Natural killer cell treated with Interleukin-12 subunit alpha and Interleukin-12 subunit beta and Interleukin-15 and Interleukin-18, amount 100 ng/mL, for 72 hours (primary cell): Measurements from ENCODE around the gene TMEM170A. TPM values are rescaled to one million over a fixed set of nuclear protein-coding genes. Genes with fewer than 3 reads are reported as not detected.

Source experiments
- ATAC-seq, 2 donors: fragments of 150-1000 bp; cut with Tn5 transposase in 1 of 2; sonication (Bioruptor Pico), chemical (Tn5 transposase) in 1 of 2; 2 replicates each; pipeline ENCODE4 v1.10.0; 2021
- DNase-seq: peaks from one replicate; pipeline ENCODE4 v3.0.0; 2022; ENCODE audit warnings: low spot score
- H3K27ac Mint-ChIP-seq, 2 donors: 1 replicate in 1 of 2; 2 replicates in 1 of 2; pipeline ENCODE4 v1.8.0; 2022; ENCODE audit warnings: mixed read lengths in 2 of 2, mild to moderate bottlenecking in 1 of 2, moderate library complexity in 1 of 2
- H3K27me3 Mint-ChIP-seq, 2 donors: 1 replicate in 1 of 2; 2 replicates in 1 of 2; pipeline ENCODE4 v1.8.0; 2022; ENCODE audit warnings: mixed read lengths in 2 of 2
- H3K36me3 Mint-ChIP-seq: one replicate; pipeline ENCODE4 v1.8.0; 2022; ENCODE audit warnings: mixed read lengths
- H3K4me1 Mint-ChIP-seq, 2 donors: 1 replicate in 1 of 2; 2 replicates in 1 of 2; pipeline ENCODE4 v1.8.0; 2022; ENCODE audit warnings: low read depth in 2 of 2, mixed read lengths in 2 of 2, mild to moderate bottlenecking in 1 of 2
- H3K4me3 Mint-ChIP-seq: one replicate; pipeline ENCODE4 v1.8.0; 2022; ENCODE audit warnings: mixed read lengths
- H3K9me3 Mint-ChIP-seq: 2 replicates; pipeline ENCODE4 v1.8.0; 2022; ENCODE audit warnings: mixed read lengths
- total RNA-seq, 2 donors: library from RNA; stranded (reverse); gene quantifications; one replicate each; pipeline ENCODE4 v1.2.3, GENCODE V29; 2022

Gene TMEM170A
- total RNA-seq, 2 donors from 2014 or later: 38.3 to 48.4 TPM

DNA sequence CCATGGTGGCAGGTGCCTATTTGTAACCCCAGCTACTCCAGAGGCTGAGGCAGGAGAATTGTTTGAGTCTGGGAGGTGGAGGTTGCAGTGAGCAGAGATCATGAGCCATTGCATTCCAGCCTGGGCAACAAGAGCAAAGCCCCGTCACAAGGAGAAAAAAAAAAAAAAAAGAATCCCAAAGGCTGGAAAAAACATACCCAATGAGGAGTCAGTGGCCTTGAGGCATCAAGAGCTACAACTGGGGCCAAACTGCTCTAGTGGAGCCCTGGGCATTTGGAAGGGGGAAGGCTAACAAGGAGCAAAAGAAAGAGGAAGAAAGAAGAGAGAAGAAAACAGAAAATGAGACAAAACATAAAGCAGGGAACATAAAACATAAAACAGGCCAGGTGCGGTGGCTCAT lies 23.8 kb upstream of the TMEM170A start:
- H3K27me3 Mint-ChIP-seq: peaks cover 4 to 25% of the 10 kb centered on the region in 2 donors
- no peak overlapping the region for H3K4me3 Mint-ChIP-seq
- DNase-seq: no peak
- ATAC-seq: no peak
- H3K27ac Mint-ChIP-seq: no peak overlapping the region
- no peaks in the 10 kb centered on the region for H3K4me1 Mint-ChIP-seq
- H3K9me3 Mint-ChIP-seq: no peaks in the 10 kb centered on the region
- H3K36me3 Mint-ChIP-seq: no peaks in the 10 kb centered on the region

- Mint-ChIP-seq H3K27ac (no peak overlapping the region), H3K9me3 (no peaks in the 10 kb centered on the region), H3K27me3 (peaks cover 4 to 25% of the 10 kb centered on the region in 2 donors), H3K4me3 (no peak overlapping the region), H3K36me3 (no peaks in the 10 kb centered on the region), H3K4me1 (no peaks in the 10 kb centered on the region)
- DNase-seq: no peak
- ATAC-seq: no peak
Observed at GRCh38 chr16:75486676-75487313, 22.3 kb upstream of the TMEM170A start.

DNA sequence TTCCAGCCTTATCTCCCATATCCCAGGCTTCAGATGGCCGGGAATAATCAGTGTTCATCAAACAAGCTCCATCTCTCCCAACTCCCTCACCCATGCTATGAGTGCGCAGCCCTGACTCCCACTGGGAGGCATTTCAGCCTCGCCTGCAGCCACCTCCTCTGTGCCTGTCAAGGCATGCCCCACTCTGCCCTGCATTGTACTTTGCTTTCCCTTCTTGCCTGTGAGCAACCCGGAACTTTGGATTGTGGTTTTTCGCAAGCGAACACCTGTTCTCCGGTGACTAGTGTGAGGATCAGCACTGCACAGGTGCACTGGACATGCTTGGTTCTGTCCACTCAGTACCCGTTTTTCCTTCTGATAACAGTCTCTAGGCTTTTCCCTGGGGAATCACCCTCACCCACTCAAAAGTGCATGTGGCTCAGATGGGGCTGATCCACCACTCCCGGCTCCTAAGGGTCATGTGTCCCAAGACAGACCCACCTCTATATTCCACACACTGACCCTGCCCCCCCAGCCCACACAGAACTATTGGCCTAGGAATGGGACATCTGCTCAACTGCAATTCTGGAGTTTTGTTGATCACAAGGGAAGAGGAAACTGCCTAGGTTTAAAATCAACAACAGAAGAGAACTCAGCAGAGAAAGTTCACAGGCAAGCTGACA lies 21.7 kb upstream of the TMEM170A start:
- Mint-ChIP-seq H3K36me3 (no peaks in the 10 kb centered on the region), H3K4me3 (no peak overlapping the region), H3K27me3 (peaks cover 7 to 25% of the 10 kb centered on the region in 2 donors), H3K27ac (no peak overlapping the region), H3K9me3 (no peaks in the 10 kb centered on the region), H3K4me1 (no peaks in the 10 kb centered on the region)
- DNase-seq: no peak
- ATAC-seq: no peak

DNA sequence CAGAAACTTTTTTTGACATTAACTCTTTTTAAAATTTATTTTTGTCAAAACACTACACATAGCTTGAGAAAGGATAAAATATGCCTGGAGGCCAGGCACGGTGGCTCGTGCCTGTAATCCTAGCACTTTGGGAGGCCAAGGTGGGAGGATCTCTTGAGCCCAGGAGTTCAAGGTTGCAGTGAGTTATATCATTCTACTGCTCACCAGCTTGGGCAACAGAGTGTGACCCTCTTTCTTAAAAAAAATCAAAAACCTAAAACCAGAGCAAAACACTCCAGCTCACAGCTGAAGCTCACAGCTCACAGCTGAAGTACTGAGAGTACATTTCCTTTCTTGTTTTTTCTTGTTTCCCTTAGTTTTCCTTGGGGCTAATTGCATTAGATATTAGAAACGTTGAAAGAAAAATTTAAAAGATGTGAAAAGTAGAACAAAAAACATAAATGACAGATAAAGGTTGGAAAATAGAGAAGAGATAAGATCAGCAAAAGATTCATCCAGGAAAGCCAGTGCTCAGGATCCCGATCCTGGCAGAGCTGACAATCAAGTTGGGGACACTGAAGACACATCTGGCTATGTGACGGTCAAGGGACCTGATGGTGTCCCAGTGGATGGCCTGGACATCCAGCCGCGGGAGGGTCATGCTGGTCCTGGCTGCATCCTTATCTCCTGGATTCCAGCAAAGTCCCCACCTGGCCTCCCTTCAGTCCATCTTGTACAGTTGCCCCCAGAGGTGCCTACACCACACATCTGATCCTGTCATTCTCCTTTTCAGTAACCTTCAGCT lies 20.9 kb upstream of the TMEM170A start:
- DNase-seq: no peak
- ATAC-seq: no peak
- no peaks in the 10 kb centered on the region for H3K9me3 Mint-ChIP-seq
- no peaks in the 10 kb centered on the region for H3K4me1 Mint-ChIP-seq
- H3K4me3 Mint-ChIP-seq: no peak overlapping the region
- no peak overlapping the region for H3K27ac Mint-ChIP-seq
- peaks cover 7 to 25% of the 10 kb centered on the region in 2 donors for H3K27me3 Mint-ChIP-seq
- H3K36me3 Mint-ChIP-seq: no peaks in the 10 kb centered on the region

GRCh38 chr16:75483222-75483621 lies 18.7 kb upstream of the TMEM170A start:
- Mint-ChIP-seq H3K4me3 (no peak overlapping the region), H3K9me3 (no peaks in the 10 kb centered on the region), H3K4me1 (no peaks in the 10 kb centered on the region), H3K27me3 (peaks cover 7 to 19% of the 10 kb centered on the region in 2 donors), H3K27ac (no peak overlapping the region), H3K36me3 (no peaks in the 10 kb centered on the region)
- no peak for ATAC-seq
- no peak for DNase-seq

- Mint-ChIP-seq H3K36me3 (no peaks in the 10 kb centered on the region), H3K4me3 (no peak overlapping the region), H3K27me3 (peaks cover 13 to 23% of the 10 kb centered on the region in 2 donors), H3K27ac (no peak overlapping the region), H3K9me3 (no peaks in the 10 kb centered on the region), H3K4me1 (no peaks in the 10 kb centered on the region)
- ATAC-seq (no peak), DNase-seq (no peak)
Observed at GRCh38 chr16:75482434-75483205, 18.1 kb upstream of the TMEM170A start.

DNA sequence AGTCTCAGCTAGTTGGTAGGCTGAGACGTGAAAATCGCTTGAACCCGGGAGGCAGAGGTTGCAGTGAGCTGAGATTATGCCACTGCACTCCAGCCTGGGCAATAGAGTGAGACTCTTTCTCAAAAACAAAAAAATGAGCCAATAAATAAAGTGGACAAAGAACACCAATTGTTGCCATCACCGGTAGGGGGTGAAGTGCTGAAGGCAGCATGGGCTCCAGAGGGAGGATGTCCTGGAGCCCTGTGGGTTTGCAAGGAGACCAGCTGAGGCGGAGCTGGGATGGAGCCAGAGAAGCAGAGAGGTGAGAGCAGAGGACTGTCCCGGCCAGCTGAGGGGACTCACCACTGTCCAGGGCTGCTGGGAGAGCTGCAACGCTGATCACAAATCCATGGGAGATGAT lies 17.0 kb upstream of the TMEM170A start:
- ATAC-seq (no peak), DNase-seq (no peak)
- Mint-ChIP-seq H3K4me3 (no peak overlapping the region), H3K9me3 (no peaks in the 10 kb centered on the region), H3K27me3 (peaks cover 16 to 21% of the 10 kb centered on the region in 2 donors), H3K4me1 (no peaks in the 10 kb centered on the region), H3K27ac (no peak overlapping the region), H3K36me3 (no peaks in the 10 kb centered on the region)

- DNase-seq (no peak), ATAC-seq (peak in 1 of 2 donors; percentile 37)
- peaks cover 10 to 17% of the 10 kb centered on the region in 2 donors for H3K27me3 Mint-ChIP-seq
- no peak overlapping the region for H3K4me3 Mint-ChIP-seq
- H3K27ac Mint-ChIP-seq: no peak overlapping the region
- no peaks in the 10 kb centered on the region for H3K9me3 Mint-ChIP-seq
- peaks cover 0 to 3% of the 10 kb centered on the region in 2 donors for H3K4me1 Mint-ChIP-seq
- no peaks in the 10 kb centered on the region for H3K36me3 Mint-ChIP-seq
Observed at GRCh38 chr16:75479421-75479990, 15.0 kb upstream of the TMEM170A start.

DNA sequence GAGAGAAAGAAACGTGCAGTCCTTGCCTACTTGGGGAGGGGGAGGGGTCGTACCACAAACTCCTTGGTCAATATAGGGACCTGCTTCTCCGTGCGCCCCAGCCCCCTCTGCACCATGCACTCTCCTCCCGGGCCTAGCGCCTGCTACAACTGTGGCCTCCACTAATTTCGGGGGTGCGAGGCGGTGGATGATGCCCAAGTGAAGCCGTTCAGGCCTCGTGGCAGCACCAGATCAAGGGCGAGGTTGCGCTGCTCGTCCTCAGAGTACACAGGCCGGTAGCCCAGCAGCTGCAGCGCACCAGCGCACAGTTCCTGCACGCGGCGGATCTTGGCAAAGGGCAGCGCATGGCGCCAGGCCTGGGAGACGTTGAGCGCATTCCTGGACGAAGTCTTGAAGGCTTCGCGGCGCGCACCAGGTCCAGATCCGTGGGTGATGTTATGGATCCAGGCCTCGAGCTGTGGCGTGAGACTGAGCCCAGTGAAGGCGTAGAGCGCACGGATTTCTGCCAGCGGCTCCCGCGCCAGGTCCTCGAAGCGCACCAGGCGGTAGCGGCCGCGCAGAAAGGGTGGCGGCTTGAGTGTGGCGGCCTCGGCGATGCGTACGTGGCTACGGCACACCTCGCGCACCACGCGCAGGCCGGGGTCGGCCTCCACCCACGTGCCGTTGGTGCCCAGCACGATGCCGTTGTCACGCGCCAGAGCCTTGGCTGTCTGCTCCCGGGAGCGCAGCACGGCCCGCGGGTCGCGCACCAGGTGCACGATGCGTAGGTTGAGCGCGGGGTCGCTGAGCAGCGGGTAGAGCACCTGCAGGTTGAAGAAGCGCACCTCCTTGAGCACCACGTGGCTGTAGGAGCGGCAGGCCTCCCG lies 14.2 kb upstream of the TMEM170A start:
- Mint-ChIP-seq H3K9me3 (no peaks in the 10 kb centered on the region), H3K36me3 (no peaks in the 10 kb centered on the region), H3K4me3 (no peak overlapping the region), H3K27ac (no peak overlapping the region), H3K4me1 (peaks cover 0 to 3% of the 10 kb centered on the region in 2 donors), H3K27me3 (peaks cover 10 to 17% of the 10 kb centered on the region in 2 donors)
- no peak for ATAC-seq
- no peak for DNase-seq

DNA sequence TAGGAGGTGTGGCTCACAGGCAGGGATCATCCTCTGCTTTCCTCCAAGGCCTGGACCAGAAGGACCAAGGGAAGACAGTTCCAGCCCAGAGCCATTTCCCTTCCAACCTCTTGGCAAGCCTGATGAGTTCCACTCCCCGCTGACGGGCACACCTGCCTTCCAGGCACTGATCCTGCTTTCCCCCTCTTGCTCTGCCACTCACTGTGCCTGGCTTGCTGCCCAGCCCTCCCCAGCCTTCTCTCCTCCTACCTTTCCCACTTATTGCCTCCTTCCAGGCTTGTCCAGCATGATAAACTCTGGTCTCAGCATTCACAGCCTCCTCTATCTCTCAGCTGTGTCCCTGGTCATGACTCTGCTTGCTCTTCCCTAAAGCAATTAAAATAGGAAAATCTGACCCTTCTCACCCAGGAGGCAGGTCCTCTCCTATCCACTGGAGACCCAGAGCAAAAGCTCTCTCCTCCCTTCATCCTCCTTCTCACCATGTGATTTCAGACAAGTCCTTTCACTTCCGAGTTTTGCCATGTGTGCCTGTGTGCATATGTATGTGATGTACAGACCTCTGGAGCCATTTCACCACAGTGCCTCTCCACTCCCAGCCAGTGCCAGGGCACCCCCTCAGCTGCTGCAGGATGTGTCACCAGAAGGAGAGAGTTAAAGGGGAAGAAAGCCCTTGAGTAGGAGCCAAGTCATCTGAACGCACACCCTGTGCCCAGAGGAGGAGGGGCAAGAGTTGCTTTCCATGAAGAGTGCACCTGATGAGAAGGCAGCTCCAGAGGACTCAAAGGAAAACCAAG lies 13.4 kb upstream of the TMEM170A start:
- no peaks in the 10 kb centered on the region for H3K36me3 Mint-ChIP-seq

GRCh38 chr16:75476817-75477216 lies 12.3 kb upstream of the TMEM170A start:
- Mint-ChIP-seq H3K4me1 (peaks cover 2 to 3% of the 10 kb centered on the region in 2 donors), H3K27ac (no peak overlapping the region), H3K27me3 (peaks cover 10 to 17% of the 10 kb centered on the region in 2 donors), H3K36me3 (no peaks in the 10 kb centered on the region), H3K9me3 (no peaks in the 10 kb centered on the region), H3K4me3 (no peak overlapping the region)
- DNase-seq: peak; percentile 2
- no peak for ATAC-seq

More for the DNA sequence above, 13.4 kb upstream of the TMEM170A start:
- Mint-ChIP-seq H3K4me3 (no peak overlapping the region), H3K27me3 (peaks cover 10 to 17% of the 10 kb centered on the region in 2 donors), H3K27ac (no peak overlapping the region), H3K4me1 (peaks cover 0 to 3% of the 10 kb centered on the region in 2 donors), H3K9me3 (no peaks in the 10 kb centered on the region)
- ATAC-seq (no peak), DNase-seq (peak; percentile 10)

GRCh38 chr16:75475420-75475847 lies 10.9 kb upstream of the TMEM170A start:
- DNase-seq (peak; percentile 49), ATAC-seq (peak; percentile 16 to 56)
- peaks cover 10 to 13% of the 10 kb centered on the region in 2 donors for H3K27me3 Mint-ChIP-seq

More at GRCh38 chr16:75475420-75475847, 10.9 kb upstream of the TMEM170A start:
- peaks cover 3 to 5% of the 10 kb centered on the region in 2 donors for H3K4me1 Mint-ChIP-seq
- H3K9me3 Mint-ChIP-seq: no peaks in the 10 kb centered on the region
- no peaks in the 10 kb centered on the region for H3K36me3 Mint-ChIP-seq
- no peak overlapping the region for H3K27ac Mint-ChIP-seq
- no peak overlapping the region for H3K4me3 Mint-ChIP-seq
